ENCODE data around the gene TMEM47.

DNA sequence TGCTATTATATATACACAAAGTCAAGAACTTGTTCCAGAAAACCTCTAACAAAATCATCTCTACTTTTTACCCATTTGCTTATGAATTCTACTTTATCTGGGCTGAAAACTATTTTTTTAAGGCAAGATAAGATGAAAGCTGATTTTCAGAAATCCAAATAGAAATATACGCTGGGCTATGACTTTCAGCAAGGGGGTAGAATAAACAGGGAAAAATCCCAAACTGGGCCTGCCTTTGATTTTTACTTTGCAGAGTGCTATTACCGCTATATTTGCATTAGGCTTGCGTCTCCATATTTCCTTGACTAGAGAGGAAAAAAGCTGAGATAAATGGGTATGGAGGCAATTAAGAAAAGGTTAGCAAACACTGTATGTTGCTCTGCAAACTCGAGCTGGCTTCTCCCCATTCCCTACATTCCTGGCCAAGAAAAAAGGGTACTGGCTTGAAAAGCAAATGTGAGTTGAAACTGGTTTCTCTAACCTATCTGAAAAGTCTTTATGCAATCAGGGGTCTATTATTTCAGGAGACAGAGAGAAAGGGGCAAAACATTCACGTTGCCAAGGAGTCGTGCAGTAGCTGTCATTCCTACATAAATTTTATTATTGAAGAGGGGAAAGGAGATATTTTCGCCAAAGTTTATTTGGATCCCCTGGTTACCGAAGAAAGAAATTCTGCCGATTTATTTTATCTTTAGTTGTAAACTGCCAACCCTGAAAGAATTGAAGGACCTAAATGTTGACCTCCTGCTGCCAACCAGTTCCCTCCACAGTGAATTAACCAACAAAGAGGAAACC lies 2.2 kb downstream of the TMEM47 start:
- TF ChIP-seq TAF1 (IDR thresholded peaks at IDR 0.05; ENCODE audit: low read depth, low read length) (no peak), POLR2A (IDR thresholded peaks at IDR 0.05; ENCODE audit: low read depth, low read length) (no peak)

Measured in GM12891 (cell line).